ENCODE data around the gene ZAP70. TPM values are rescaled to one million over a fixed set of nuclear protein-coding genes. Genes with fewer than 3 reads are reported as not detected.

ZAP70 gene
- total and polyA plus RNA-seq, 10 of the 15 experiments (the other 5 are each of a cell fraction or from before 2014, with no cell fraction given) = 0.18 to 2.9 (median 1.2) TPM; not detected in 1

DNA sequence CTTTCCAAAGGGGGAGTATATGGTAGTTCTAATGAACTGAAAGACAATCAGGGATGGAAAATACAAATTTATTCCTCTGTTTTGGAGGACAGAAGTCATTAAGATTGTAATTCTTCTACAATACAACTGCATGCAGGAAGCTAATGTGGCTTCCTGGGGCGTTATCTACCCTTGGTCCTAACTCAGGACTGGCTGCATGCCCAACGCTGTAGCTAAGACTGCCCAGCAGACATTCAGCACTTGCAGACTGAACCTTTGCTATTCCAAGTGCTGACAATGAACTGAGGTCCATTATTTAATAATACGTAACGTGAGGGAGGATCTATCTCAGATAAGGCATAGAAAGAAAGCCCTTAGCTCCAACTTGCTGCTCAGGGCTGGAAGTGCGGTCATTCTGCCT lies 53.2 kb downstream of the ZAP70 start:
- TF ChIP-seq, protein P1, sequence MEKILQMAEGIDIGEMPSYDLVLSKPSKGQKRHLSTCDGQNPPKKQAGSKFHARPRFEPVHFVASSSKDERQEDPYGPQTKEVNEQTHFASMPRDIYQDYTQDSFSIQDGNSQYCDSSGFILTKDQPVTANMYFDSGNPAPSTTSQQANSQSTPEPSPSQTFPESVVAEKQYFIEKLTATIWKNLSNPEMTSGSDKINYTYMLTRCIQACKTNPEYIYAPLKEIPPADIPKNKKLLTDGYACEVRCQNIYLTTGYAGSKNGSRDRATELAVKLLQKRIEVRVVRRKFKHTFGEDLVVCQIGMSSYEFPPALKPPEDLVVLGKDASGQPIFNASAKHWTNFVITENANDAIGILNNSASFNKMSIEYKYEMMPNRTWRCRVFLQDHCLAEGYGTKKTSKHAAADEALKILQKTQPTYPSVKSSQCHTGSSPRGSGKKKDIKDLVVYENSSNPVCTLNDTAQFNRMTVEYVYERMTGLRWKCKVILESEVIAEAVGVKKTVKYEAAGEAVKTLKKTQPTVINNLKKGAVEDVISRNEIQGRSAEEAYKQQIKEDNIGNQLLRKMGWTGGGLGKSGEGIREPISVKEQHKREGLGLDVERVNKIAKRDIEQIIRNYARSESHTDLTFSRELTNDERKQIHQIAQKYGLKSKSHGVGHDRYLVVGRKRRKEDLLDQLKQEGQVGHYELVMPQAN (conservative IDR thresholded peaks at IDR 0.05) = no peak
- TF ChIP-seq, protein P2, sequence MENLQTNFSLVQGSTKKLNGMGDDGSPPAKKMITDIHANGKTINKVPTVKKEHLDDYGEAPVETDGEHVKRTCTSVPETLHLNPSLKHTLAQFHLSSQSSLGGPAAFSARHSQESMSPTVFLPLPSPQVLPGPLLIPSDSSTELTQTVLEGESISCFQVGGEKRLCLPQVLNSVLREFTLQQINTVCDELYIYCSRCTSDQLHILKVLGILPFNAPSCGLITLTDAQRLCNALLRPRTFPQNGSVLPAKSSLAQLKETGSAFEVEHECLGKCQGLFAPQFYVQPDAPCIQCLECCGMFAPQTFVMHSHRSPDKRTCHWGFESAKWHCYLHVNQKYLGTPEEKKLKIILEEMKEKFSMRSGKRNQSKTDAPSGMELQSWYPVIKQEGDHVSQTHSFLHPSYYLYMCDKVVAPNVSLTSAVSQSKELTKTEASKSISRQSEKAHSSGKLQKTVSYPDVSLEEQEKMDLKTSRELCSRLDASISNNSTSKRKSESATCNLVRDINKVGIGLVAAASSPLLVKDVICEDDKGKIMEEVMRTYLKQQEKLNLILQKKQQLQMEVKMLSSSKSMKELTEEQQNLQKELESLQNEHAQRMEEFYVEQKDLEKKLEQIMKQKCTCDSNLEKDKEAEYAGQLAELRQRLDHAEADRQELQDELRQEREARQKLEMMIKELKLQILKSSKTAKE (IDR thresholded peaks at IDR 0.05; ENCODE audit: low read depth, poor library complexity, severe bottlenecking) = no peak
- TF ChIP-seq, protein P3, sequence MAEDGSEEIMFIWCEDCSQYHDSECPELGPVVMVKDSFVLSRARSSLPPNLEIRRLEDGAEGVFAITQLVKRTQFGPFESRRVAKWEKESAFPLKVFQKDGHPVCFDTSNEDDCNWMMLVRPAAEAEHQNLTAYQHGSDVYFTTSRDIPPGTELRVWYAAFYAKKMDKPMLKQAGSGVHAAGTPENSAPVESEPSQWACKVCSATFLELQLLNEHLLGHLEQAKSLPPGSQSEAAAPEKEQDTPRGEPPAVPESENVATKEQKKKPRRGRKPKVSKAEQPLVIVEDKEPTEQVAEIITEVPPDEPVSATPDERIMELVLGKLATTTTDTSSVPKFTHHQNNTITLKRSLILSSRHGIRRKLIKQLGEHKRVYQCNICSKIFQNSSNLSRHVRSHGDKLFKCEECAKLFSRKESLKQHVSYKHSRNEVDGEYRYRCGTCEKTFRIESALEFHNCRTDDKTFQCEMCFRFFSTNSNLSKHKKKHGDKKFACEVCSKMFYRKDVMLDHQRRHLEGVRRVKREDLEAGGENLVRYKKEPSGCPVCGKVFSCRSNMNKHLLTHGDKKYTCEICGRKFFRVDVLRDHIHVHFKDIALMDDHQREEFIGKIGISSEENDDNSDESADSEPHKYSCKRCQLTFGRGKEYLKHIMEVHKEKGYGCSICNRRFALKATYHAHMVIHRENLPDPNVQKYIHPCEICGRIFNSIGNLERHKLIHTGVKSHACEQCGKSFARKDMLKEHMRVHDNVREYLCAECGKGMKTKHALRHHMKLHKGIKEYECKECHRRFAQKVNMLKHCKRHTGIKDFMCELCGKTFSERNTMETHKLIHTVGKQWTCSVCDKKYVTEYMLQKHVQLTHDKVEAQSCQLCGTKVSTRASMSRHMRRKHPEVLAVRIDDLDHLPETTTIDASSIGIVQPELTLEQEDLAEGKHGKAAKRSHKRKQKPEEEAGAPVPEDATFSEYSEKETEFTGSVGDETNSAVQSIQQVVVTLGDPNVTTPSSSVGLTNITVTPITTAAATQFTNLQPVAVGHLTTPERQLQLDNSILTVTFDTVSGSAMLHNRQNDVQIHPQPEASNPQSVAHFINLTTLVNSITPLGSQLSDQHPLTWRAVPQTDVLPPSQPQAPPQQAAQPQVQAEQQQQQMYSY (CRISPR knock-in tag; IDR thresholded peaks at IDR 0.05) = no peak
- Histone ChIP-seq H3K27ac (ENCODE audit: control insufficient read depth, insufficient read depth) (no peak overlapping the region), H3K9me3 (replicated peaks; ENCODE audit: control insufficient read depth, insufficient read depth, low read length) (no peaks in the 10 kb centered on the region), H3K27me3 (replicated peaks in 1 of 2; ENCODE audit: control insufficient read depth in 2 of 2, insufficient read depth in 2 of 2, low read length in 1 of 2) (no peaks in the 10 kb centered on the region), H2AFZ (ENCODE audit: control insufficient read depth, low read depth, low read length) (no peak overlapping the region), H3K4me3 (no peak overlapping the region), H4K20me1 (ENCODE audit: control insufficient read depth, insufficient read depth) (no peaks in the 10 kb centered on the region), H3K36me3 (ENCODE audit: control insufficient read depth in 2 of 2, insufficient read depth in 2 of 2, low read length in 1 of 2) (peaks cover 11 to 12% of the 10 kb centered on the region in 2 experiments), H3K79me2 (ENCODE audit: control insufficient read depth, insufficient read depth, low read length) (no peaks in the 10 kb centered on the region), H3K4me1 (ENCODE audit: control insufficient read depth, insufficient read depth, low read length) (no peaks in the 10 kb centered on the region), H3K9ac (ENCODE audit: control insufficient read depth, insufficient read depth, low read length) (no peak overlapping the region), H3K4me2 (ENCODE audit: control insufficient read depth, insufficient read depth) (no peak overlapping the region)
- CTCF ChIA-PET = interaction anchor here (1.3 to 3.2 kb wide), 4 partner anchors 26 to 619 kb away, joined by 3 to 16 read pairs (median 5); no protein-coding TSS in a partner anchor
- intact Hi-C loops (cut with micrococcal nuclease; ENCODE audit: unreplicated experiment) (no loop called here), in situ Hi-C loops (cut with MboI) (no loop called here)
- no TSS peak for BruUV-seq (replicated peaks)
- SMC1A ChIA-PET (ENCODE audit: uncharacterized antibody, unreplicated experiment) = interaction anchor here (1.5 kb wide), 1 partner anchor 619 kb away, joined by 4 read pairs; no protein-coding TSS in a partner anchor
- RAD21 ChIA-PET (ENCODE audit: unreplicated experiment) = interaction anchor here (2.2 kb wide), 1 partner anchor 40 kb away, joined by 5 read pairs; no protein-coding TSS in a partner anchor
- DNase-seq (ENCODE audit: low read depth, low spot score) (no peak), FAIRE-seq (no peak), ATAC-seq (no peak)
- WGBS (ENCODE audit: insufficient coverage, insufficient replicate concordance, low lambda C conversion rate, missing lambda C conversion rate) = 92% methylated on average over 5 of the region's 5 CpGs
- POLR2A ChIA-PET = no interaction called here
